ENCODE data around the gene TMEM123.
"Not testable (repeated sequence)": the region's sequence is repeated elsewhere in the genome, so short reads cannot be mapped to it uniquely, and the experiment has no call there.

The TMEM123 gene

DNA sequence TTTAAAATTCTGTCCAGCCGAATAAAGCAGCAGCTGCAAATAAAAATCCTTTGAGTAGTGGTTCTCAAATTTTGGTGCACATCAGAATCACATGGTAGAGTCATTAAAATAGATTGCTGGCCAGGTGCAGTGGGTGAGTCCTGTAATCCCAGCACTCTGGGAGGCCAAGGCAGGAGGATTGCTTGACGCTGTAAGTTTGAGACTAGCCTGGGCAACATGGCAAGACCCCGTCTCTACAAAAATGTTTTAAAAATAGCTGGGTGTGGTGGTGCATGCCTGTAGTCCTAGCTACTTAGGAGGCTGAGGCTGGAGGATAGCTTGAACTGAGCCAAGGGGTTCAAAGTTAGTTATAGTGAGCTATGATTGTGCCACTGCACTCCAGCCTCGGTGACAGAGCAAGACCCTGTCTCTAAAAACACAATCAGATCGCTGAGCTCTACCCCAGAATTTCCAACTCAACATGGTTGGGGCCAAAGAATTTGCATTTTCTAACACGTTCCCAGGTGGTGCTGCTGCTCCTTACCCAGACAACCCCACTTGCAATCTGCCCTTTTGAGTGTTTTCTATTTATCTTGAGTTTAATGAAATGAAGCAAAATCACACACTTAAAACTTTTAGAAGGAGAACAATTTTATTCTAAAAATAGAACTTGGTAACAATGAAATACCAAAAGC is 56.7 kb downstream of the TMEM123 start:
- no peak for DNase-seq (ENCODE audit: low read depth, low spot score)

DNA sequence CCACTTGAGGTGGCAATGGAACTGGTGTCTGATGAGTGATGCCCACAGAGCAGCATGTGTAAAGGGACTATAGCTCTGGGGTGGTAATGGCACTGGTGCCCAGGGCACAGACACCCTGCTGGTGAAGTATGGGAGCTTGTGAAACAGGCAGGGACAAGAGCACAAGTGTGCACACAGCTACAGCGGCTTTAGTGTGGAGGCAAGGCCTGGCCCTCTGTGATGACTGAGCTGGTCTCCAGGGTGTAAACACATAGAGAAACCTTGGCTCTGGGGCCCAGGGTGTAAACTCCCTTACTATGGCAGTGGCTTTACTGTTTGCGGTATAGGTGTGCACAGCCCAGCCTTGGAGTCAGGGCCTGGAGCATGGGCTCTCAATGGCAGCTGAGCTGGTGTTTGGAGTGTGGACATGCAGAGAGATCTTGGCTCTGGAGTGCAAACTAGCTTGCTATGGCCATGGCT is 59.3 kb downstream of the TMEM123 start:
- no peak for DNase-seq (ENCODE audit: low read depth, low spot score)

DNA sequence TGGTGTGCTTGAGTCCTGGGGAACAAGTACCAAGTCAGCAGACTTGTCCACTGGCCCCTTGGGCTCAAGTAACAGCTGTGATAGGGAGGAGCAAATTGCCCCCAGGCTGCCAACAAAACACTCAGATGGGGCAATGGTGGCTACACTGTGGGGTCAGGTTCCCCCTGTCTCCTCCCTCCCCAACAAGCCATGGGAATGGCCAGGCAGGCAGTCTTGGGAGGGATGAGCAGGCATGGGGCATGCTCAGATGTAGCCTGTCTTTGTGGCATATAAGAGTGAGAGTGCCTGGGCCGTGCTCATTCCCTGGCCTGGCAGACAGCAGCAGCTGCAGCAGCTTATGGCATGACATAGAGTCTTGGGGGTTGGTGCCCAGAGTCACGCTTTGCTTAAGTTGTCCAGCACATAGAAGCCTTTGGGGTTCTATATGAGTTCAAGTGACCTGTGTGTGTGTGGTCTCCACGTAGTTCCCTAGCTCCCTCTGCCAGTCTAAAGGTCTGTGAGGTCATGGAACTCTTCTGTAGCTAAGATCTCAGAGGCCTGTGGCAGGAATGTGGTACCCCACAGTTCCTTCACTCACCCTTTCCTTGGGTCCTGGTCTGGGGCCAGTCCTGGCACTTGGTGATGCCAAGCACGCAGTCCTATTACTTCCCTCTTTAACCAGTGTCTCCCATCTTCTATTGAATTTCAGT is 60.9 kb downstream of the TMEM123 start:
- no peak for DNase-seq (ENCODE audit: low read depth, low spot score)

DNA sequence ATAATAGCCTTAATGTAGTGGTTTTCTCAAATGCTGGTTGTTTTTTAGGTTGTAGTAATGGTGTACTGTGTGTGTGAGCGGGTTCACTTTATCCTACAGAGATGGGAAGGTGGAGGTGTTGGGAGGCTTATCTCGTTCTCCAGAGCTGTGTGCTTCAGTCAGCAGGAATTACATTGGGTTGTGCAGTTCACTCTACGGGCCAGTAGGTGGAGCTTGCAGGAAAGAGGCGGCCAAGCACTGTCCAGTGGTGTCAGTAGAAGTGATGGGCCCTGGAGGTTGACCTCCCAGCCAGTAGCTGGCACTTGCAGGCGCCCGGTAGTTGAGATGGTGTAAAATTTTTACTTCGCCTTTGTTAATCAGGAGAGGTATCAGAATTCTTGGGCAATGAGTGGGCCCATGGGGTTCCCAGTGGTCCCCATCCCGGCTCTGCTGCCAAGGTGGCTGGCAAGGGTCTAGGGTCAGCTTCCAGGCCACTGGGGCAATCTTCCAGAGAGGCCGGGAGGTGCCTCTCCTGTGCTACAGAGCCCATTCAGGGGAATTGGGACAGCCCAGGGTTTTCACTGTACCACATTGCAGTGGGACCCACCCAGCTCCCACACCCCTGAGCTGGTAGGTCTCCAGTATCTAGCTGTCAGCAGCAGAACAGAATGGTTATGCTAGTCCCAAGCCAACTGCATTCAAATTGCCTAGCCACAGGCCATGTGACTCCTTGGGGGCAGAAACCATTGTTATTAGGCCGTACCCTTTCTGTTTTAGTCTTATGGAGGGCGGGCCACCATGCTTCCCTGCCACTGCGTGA is 61.7 kb downstream of the TMEM123 start:
- DNase-seq (ENCODE audit: low read depth, low spot score): peak; percentile 32

DNA sequence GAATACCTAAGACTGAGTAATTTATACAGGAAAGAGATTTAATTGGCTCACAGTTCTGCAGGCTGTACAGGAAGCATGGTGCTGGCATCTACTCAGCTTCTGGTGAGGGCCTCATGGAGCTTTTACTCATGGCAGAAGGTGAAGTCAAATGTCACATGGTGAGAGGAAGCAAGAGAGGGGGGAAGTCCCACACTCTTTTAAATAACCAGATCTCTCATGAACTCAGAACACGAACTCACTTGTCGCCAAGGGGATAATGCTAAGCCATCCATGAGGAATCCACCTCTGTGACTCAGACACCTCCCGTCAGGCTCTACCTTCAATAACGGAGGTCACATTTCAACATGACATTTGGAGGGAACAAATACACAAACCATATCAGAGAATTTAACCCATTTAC is 63.3 kb downstream of the TMEM123 start:
- DNase-seq (ENCODE audit: low read depth, low spot score): no peak

DNA sequence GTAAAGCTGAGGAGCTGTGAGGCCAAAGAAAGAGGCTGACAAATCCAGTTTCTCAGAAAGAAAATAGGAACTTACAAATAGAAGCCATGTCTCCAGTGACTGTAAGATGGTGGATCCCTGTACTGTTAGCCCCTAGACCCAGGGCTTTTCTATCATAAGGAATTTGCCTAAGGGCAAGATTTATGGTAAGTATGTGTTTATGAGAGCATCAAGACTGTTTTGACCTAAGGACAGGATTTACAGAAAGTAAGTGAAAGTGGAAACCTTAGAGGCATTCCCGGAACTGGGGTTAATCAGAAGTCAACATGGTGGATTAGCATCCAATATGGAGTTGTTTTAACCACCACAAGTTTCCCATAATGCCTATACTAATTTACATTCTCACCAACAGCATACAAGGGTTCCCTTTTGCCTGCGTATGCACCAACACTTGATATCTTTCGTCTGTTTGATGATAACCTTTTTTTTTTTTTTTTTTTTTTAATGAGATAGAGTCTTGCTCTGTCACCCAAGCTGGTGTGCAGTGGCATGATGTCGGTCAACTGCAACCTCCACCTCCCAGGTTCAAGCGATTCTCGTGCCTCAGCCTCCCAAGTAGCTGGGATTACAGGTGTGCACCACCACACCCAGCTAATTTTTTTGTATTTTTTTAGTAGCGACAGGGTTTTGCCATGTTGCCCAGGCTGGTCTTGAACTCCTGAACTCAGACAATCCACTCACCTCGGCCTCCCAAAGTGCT is 65.4 kb downstream of the TMEM123 start:
- DNase-seq (ENCODE audit: low read depth, low spot score): no peak

DNA sequence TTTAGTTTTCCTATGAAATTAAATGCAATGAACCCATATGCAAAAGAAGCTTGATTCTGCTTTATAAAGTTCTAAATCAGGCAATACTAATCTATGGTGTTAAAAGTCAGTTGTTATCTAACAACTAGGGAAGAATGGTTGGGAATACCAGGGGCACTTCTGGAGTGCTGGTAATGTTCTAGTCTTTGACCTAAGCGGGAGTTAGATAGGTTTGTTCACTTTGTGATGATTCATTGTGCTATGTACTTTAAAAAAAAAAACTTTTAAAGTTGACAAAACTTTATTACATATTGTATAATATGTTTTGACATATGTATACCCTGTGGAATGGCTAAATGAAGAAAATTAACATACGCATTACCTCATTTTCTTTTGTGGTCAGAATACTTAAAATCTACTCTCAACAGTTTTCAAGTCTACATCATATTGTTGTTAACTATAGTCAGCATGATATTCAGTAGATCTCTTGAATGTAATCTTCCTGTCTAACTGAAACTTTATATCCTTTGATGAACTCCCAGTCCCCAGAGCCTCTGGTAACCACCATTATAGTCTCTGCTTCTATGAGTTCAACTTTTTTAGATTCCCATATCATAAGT is 66.3 kb downstream of the TMEM123 start:
- DNase-seq (ENCODE audit: low read depth, low spot score): no peak

DNA sequence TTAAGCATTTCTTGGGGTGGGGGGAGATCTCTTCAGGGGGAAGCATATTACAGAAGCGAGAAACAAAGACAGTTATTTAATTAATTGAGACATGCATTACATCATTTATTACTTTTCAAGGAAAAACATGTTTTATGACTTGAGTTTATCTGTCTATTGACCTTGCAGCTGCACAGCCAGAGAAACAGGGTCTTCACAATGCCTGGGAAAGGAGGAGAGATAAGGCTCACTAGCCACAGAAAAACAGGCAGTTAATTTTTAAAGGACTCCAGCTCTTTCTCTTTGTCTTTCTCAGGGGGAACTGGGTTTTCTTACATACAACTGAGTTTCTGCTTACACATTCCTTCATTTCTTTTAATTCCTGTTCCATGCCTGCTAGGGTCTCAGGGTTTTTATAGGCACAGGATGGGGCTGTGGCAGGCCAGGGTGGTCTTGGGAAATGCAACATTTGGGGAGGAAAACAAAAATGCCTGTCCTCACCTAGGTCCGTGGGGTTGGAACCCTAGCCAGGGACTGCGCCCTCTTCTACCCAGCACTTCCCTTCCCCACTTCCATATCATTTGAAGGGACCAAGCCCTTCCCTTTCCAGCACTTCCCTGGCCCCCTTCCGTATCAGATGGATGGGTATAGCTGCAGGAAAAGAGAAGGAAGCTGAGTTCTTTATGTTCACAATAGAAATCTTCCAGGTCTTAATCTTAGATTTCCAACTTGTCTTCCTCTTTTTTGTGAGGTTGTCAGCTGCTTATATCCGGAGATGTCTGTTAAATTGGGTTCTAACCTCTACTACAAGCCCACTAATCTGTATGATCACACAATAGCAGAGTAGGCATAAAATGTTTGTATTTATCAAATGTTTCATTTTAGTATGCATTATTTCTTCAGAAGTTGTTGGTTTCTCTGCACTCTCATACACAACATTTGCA is 67.2 kb downstream of the TMEM123 start:
- no peak for DNase-seq (ENCODE audit: low read depth, low spot score)

DNA sequence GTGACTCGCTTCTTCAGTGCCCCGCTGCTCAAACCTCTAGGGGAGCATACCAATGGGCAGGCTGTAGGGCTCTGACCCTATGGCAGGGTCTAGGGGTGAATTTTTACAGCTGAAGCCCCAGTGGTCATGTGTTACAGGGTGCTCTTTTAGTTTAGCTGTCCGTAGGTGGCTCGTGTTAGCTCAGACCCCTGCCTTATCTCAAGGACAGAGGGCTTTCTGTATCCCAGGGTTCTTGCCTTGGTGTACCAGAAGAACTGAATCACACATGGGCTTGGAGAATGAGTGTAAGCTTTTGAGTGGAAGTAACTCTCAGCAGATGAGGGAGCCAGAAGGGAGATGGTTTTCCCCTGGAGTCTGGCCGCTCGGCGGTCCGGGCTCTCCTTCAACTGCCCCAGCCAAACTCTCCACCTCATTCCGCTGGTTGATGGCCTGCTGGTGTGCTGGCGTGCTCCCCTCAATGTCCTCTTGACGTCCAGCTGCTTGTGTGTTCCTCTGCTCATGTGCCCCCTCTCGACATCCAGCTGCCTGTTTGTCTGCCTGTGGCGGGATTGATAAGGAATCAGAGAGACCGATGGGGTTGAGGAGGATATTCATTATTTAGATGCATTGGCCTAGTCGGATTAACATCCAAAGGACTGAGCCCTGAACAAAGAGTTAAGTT is 68.0 kb downstream of the TMEM123 start:
- DNase-seq (ENCODE audit: low read depth, low spot score): no peak

DNA sequence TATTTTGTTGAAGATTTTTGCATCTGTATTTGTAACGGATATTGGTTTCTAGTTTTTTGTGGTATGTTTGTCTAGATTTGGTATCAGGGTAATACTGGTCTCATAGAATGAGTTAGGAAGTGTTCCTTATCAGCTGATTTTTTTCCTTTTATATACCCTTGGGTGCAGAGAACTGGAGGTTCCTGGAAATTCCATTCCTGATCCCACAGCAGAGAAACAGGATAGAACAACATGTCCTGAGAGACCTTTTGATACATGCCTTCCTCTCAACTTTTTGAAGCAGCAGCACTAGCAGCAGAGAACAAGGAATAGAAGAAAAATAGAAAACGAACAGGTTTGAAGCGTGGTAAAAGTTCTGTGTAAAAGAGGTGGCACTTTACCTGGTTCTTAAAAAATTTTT is 68.7 kb downstream of the TMEM123 start:
- no peak for DNase-seq (ENCODE audit: low read depth, low spot score)

DNA sequence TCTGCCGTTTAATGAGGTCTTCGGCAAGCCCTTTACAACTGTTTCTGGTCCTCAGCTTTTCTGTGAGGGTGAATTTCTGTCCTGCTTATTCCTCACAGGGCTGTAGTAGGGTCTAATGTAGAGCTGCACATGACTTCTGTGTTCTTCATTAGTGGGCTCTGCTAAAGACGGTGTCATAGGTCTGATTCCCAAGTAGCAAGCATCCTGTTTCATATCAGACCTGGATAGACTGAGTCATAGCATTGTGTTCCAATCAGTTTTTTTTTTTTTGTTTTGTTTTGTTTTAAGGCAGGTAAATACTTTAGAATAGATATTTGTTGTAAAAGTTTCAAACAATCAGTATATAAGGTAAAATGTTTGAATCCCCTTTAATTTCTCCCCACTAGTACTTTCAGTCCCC is 70.2 kb downstream of the TMEM123 start:
- DNase-seq (ENCODE audit: low read depth, low spot score): no peak

DNA sequence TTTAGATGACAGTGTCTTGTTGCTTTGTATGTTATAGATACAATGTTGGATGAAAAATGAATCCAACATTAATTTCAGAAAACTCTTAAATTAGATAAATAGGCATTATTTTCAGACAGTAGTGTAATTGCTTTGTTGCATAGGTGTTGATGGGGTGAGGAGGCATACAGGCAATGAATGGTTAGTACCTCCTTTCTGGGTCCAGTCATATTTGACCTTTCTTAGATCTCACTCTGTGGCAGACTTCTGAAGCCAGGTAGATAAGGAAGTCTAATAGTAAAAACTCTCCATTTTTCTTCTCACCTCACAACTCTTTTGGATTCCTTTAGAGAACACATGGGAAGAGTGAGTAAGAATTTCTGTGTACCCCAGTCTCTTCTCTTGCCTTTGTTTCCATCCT is 73.7 kb downstream of the TMEM123 start:
- no peak for DNase-seq (ENCODE audit: low read depth, low spot score)

DNA sequence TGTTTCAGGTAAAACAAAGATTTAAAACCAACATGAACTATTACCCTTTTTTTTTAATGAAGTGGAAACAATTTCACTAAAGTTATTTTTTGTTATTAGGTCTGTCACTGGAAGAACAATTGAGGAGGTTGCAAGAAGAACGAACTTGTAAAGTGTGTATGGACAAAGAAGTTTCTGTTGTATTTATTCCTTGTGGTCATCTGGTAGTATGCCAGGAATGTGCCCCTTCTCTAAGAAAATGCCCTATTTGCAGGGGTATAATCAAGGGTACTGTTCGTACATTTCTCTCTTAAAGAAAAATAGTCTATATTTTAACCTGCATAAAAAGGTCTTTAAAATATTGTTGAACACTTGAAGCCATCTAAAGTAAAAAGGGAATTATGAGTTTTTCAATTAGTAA is 74.7 kb downstream of the TMEM123 start:
- DNase-seq (ENCODE audit: low read depth, low spot score): no peak

DNA sequence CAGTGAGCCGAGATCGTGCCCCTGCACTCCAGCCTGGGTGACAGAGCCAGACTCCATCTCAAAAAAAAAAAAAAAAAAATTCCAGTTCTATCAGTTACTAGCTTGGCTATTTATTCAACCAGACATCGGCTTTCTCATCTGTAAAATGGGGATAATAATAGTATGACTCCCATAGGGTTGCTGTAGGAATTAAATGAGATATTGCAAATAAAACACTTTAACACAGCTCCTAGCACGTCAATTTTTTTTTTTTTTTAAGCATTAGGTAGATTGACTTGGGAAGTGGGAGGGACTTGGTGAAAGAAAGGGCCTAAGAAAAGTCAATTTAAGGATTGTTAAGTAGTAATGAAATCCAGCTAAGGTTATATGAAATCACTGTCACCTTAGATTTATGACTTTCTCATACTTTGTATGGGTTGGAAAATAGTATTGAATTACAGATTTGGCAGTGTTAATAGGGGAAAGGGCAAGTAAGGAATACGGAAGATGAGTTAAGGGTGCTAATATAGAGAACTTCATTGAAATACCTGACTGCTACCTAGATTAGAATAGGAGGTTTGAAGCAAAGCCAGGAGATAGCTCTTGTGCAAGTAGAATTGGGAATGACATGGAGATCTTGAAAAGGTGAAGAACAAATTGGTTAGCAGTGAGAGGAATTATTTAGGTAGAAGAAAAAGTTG is 76.7 kb downstream of the TMEM123 start:
- no peak for DNase-seq (ENCODE audit: low read depth, low spot score)

DNA sequence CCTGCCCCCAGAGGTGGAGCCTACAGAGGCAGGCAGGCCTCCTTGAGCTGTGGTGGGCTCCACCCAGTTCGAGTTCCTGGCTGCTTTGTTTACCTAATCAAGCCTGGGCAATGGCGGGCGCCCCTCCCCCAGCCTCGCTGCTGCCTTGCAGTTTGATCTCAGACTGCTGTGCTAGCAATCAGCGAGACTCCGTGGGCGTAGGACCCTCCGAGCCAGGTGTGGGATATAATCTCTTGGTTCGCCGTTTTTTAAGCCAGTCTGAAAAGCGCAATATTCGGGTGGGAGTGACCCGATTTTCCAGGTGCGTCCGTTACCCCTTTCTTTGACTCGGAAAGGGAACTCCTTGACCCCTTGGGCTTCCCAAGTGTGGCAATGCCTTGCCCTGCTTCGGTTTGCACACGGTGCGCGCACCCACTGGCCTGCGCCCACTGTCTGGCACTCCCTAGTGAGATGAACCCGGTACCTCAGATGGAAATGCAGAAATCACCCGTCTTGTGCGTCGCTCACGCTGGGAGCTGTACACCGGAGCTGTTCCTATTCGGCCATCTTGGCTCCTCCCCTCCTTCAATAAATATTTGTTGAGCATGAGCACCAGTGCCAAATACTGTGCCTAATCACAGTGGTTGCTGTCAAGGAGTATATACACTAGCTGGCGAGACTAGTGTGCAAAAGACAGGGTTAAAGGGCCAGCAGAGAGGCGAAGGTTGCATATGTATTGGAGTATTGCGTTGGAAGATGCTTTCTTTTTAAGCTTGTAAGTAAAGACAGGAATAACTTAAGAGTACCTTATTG is 77.7 kb downstream of the TMEM123 start:
- DNase-seq (ENCODE audit: low read depth, low spot score): not testable (repeated sequence)

DNA sequence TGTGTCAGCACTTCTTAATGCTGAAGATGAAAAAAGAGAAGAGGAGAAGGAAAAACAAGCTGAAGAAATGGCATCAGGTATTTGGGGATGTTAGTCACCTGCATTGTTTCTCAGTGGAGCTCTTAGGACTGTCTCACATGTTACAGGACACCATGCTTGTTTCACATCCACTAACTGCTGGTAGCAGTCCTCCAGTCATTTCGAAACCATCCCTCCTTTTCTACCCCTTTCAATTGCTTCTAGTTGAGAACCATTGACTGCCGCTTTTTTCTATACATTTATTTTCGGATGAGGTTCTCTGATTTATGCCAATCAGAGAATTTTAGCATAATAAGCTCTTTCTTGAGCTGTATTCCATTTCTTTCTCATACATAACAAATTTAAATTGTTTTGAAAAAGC is 84.1 kb downstream of the TMEM123 start:
- no peak for DNase-seq (ENCODE audit: low read depth, low spot score)

DNA sequence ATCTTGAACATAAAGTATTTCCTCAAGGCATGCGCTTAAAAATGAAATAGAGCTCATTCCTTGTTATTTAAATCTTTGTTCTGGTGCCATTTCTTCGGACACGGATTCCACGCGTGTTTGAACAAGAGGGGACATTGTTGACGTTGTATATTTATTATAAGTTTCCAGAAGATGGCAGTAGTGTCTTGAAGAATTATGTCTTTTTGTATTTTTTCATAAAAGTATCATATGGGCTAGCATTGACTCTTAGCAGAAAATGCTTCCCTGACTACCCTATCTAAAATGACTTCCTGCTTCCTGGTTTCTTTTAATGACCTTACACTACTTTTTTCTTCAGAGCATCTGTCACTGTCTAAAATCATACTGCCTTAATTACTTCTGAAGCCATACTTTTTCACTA is 85.2 kb downstream of the TMEM123 start:
- DNase-seq (ENCODE audit: low read depth, low spot score): no peak

DNA sequence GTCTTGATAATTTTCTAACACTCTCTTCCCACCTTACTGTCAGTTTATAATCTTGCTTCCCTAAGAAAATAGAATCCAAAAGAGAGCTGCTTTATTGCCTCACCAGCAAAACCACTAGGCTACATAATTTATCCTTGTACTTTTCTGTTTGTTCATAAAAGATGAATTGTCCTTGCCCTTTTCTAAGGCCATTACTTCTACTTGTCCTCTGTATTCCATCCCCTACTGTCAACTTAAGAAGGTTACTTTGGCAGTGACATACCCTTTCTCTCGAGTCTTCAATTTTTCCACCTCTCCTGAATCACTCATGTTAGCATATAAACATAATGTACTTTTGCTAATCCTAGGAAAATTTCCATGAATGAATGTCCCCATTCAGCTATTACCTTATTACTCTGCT is 87.6 kb downstream of the TMEM123 start:
- no peak for DNase-seq (ENCODE audit: low read depth, low spot score)
